Glomerular visceral epithelial cell (primary cell): ENCODE measurements around the gene KRTAP1-3.
"Not testable (repeated sequence)": the region's sequence is repeated elsewhere in the genome, so short reads cannot be mapped to it uniquely, and the experiment has no call there.

Experiments
- DNase-seq: peaks from one replicate; pipeline ENCODE4 v3.0.0-alpha.2; 2016; ENCODE audit errors: extremely low spot score

Gene KRTAP1-3

GRCh38 chr17:41010441-41010840 is 24.2 kb downstream of the KRTAP1-3 start:
- DNase-seq, result no peak

- no peak for DNase-seq
Measured at GRCh38 chr17:41009936-41010335, 24.7 kb downstream of the KRTAP1-3 start.

- DNase-seq, result no peak
Measured at GRCh38 chr17:41009301-41009760, 25.3 kb downstream of the KRTAP1-3 start.

GRCh38 chr17:41008811-41009210 is 25.9 kb downstream of the KRTAP1-3 start, which contains the start of gene KRTAP3-1:
KRTAP3-1 (minus strand) TSS chr17:41009128; CDS start chr17:41009074, 54 bp downstream.
- no peak for DNase-seq

GRCh38 chr17:41004397-41004796 is 30.3 kb downstream of the KRTAP1-3 start:
- DNase-seq, result no peak

GRCh38 chr17:41003926-41004325 is 30.7 kb downstream of the KRTAP1-3 start:
- no peak for DNase-seq

- DNase-seq, result peak; percentile 26
Measured at GRCh38 chr17:41002814-41003213, 31.9 kb downstream of the KRTAP1-3 start.

- DNase-seq, result no peak
Measured at GRCh38 chr17:41001795-41002194, 32.9 kb downstream of the KRTAP1-3 start.

- not testable (repeated sequence) for DNase-seq
Measured at GRCh38 chr17:40999563-40999962, 35.1 kb downstream of the KRTAP1-3 start, which contains the start of gene KRTAP3-2. KRTAP3-2 (minus strand) TSS chr17:40999906; CDS start chr17:40999853, 53 bp downstream.

- no peak for DNase-seq
Measured at GRCh38 chr17:40997361-40997760, 37.3 kb downstream of the KRTAP1-3 start.

GRCh38 chr17:40996829-40997228 is 37.8 kb downstream of the KRTAP1-3 start:
- DNase-seq, result no peak

- DNase-seq, result no peak
Measured at GRCh38 chr17:40995116-40995515, 39.6 kb downstream of the KRTAP1-3 start.

- no peak for DNase-seq
Measured at GRCh38 chr17:40993839-40994238, 40.8 kb downstream of the KRTAP1-3 start, which contains the start of gene KRTAP3-3. KRTAP3-3 (minus strand) TSS chr17:40994164; CDS start chr17:40994097, 67 bp downstream.

- no peak for DNase-seq
Measured at GRCh38 chr17:40993084-40993483, 41.6 kb downstream of the KRTAP1-3 start.

- DNase-seq, result no peak
Measured at GRCh38 chr17:40992666-40993065, 42.0 kb downstream of the KRTAP1-3 start.

- DNase-seq, result no peak
Measured at GRCh38 chr17:40986920-40987319, 47.8 kb downstream of the KRTAP1-3 start.

- DNase-seq, result no peak
Measured at GRCh38 chr17:40984226-40984625, 50.4 kb downstream of the KRTAP1-3 start, which contains the start of gene KRT40. KRT40 (minus strand) TSS chr17:40984326; CDS start chr17:40984273, 53 bp downstream.
